GM08714 (cell line): ENCODE measurements around the gene DNAJC28.
"Not testable (repeated sequence)": the region's sequence is repeated elsewhere in the genome, so short reads cannot be mapped to it uniquely, and the experiment has no call there.

ENCODE experiments used
- H3K4me3 ChIP-seq: fragments of 200-500 bp; sonication (Bioruptor generic); 2 replicates; pipeline ENCODE4 v1.5.1; 2014; ENCODE audit warnings: mild to moderate bottlenecking, low read length, inconsistent platforms
- ZNF274 ChIP-seq: IDR thresholded peaks from 2 replicates; pipeline ENCODE4 v1.6.1; 2012; ENCODE audit warnings: mild to moderate bottlenecking, low read depth, low read length

The DNAJC28 gene

GRCh38 chr21:33470701-33471100, 20.8 kb downstream of the DNAJC28 start:
- H3K4me3 ChIP-seq: no peak overlapping the region
- TF ChIP-seq ZNF274: no peak

GRCh38 chr21:33469183-33469582, 22.3 kb downstream of the DNAJC28 start:
- not testable (repeated sequence) for H3K4me3 ChIP-seq

- no peak overlapping the region for H3K4me3 ChIP-seq
- TF ChIP-seq ZNF274: no peak
Observed at GRCh38 chr21:33461538-33462250, 29.8 kb downstream of the DNAJC28 start.

GRCh38 chr21:33458861-33459260, 32.7 kb downstream of the DNAJC28 start:
- no peak for TF ChIP-seq ZNF274
- H3K4me3 ChIP-seq: no peak overlapping the region

GRCh38 chr21:33455686-33456446, 35.6 kb downstream of the DNAJC28 start:
- no peak overlapping the region for H3K4me3 ChIP-seq
- no peak for TF ChIP-seq ZNF274

DNA sequence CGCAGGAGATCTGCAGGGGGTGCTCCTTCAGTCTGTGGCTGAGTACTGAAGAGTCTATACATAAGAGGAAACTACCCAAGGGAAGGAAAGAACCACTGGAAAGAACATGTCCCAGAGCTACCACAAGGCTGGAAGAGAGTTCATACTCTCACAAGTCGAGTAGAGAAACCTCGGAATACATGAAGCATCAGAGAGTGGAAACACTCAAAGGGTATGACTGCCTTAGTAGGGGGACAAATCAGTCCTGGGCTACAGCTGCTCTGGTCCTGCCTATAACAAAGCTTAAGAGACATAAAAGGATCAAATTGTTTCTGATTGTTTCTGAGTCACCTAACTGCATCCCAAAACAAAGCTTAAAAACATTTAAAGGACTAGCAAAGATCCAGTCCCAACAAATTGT, 39.2 kb downstream of the DNAJC28 start:
- TF ChIP-seq ZNF274: no peak
- no peak overlapping the region for H3K4me3 ChIP-seq

DNA sequence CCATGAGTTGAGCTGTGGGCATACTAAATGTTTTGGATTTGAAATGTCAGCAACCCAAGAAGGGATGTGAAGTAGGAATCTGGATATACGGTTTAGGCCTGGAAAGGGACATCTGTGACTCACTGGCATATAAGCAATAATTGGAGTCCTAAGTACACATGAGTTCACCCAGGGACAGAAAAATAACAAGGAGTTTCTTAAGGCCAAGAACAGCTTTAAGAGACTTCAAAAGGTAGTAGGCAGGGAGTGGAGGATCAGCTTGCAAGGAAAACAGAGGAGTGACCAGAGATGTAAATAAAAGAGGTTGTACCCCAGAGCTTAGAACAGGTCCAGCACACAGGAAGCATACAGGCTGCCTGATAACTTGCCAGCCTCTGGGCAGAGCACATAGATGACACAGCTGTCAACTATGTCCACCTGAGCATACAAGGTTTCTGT, 39.9 kb downstream of the DNAJC28 start:
- no peak for TF ChIP-seq ZNF274
- no peak overlapping the region for H3K4me3 ChIP-seq

GRCh38 chr21:33449616-33450015, 41.9 kb downstream of the DNAJC28 start:
- H3K4me3 ChIP-seq: no peak overlapping the region
- TF ChIP-seq ZNF274: no peak

DNA sequence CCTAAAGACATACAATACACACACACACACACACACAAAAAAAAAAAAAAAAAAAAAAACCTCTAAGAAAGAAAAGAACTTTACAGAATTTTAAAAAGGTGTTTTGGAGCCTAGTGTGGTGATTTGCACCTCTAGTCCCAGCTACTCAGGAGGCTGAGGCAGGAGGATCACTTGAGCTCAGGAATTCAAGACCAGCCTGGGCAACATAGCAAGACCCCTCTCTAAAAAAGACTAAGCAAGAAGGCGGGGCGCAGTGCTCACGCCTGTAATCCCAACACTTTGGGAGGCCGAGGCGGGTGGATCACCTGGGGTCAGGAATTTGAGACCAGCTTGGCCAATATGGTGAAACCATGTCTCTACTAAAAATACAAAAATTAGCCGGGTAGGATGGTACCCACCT, 44.9 kb downstream of the DNAJC28 start:
- H3K4me3 ChIP-seq: not testable (repeated sequence)

- no peak for TF ChIP-seq ZNF274
- H3K4me3 ChIP-seq: no peak overlapping the region
Observed at GRCh38 chr21:33444499-33444898, 47.0 kb downstream of the DNAJC28 start.

GRCh38 chr21:33443194-33443593, 48.3 kb downstream of the DNAJC28 start:
- H3K4me3 ChIP-seq: no peak overlapping the region

DNA sequence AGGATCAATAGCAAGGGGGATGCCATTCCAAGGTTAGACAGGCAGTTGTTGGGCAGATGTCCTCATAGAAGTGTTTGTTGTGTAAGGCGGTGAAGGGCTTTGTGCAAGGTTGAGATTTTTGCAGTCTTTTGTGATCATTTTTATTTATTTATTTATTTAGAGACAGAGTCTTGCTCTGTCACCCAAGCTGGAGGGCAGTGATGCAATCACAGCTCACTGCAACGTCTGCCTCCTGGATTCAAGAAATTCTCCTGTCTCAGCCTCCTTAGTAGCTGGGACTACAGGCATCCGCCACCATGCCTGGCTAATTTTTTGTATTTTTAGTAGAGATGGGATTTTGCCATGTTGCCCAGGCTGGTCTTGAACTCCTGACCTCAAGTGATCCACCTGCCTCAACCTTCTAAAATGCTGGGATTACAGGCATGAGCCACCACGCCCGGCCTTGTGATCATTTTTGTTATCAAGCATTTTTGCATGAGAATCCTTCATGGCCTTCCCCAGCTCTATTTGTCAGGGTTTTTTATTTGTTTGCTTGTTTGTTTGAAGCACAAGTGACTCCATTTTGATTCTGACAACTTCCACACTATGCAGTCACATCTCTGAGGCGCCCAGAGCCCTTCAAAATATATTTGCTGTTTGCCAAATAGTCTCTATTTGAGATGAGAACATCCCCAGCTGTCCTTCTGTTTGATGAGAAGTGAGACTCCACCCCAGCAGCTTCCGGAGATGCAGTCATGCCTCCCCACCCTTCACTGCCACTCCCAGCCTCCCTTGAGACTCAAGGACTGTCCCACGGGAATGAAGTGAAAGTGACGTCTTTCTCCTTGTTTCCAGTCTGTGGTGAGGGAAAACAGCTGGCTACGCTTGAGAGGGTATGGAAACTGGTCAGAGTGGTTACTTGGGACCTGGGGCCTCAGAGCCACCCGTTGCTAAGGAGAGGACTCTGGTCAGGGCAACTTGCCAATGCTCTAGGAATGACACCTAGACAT, 49.7 kb downstream of the DNAJC28 start:
- TF ChIP-seq ZNF274: no peak
- H3K4me3 ChIP-seq: no peak overlapping the region

More at GRCh38 chr21:33443194-33443593, 48.3 kb downstream of the DNAJC28 start:
- no peak for TF ChIP-seq ZNF274
